Dedifferentiated amniotic fluid mesenchymal stem cell (primary cell): Measurements from ENCODE around the gene ZFP30.

Source experiments
- DNase-seq: peaks from one replicate; pipeline ENCODE4 v3.0.0-alpha.2; 2016; ENCODE audit errors: extremely low spot score

ZFP30 gene

DNA sequence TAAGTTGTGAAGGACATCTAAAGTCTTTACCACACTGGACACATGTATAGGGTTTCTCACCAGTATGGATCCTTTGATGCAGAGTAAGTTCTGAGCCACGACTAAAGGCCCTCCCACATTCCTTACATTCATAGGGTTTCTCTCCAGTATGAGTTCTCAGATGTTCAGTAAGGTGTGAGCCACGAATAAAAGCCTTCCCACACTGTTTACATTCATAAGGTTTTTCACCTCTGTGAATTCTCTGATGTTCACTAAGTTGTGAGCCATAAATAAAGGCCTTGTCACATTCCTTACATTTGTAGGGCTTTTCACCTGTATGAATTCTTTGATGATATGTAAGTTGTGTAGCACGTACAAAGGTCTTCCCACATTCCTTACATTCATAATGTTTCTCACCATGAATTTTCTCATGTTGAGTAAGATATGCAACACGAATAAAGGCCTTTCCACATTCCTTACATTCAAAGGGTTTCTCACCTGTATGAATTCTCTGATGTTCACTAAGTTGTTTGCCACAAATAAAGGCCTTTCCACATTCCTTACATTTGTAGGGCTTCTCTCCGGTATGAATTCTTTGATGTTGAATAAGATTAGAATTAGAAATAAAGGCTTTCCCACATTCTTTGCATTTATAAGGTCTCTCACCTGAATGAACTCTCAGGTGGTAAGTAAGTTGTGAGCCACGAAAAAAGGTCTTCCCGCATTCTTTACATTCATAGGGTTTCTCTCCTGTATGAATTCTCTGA is 90.5 kb downstream of the ZFP30 start:
- peak; percentile 13 for DNase-seq
